PFSK-1 (cell line): Measurements from ENCODE around the gene ZCCHC24.

Experiments
- FOXP2 ChIP-seq: optimal IDR thresholded peaks from 2 replicates; pipeline ENCODE3; 2011; ENCODE audit warnings: borderline replicate concordance, control low read depth, inconsistent platforms; ENCODE audit not compliant: insufficient read depth; ENCODE audit errors: extremely low read length, extremely low read depth
- POLR2AphosphoS5 ChIP-seq: IDR thresholded peaks from 2 replicates; pipeline ENCODE4 v1.6.1; 2012; ENCODE audit warnings: low read depth, mild to moderate bottlenecking, control low read depth, low read length, moderate library complexity
- REST ChIP-seq, 2 experiments: IDR thresholded peaks; 2 replicates each; pipeline versions ENCODE4 v1.6.1 to v1.8.0; 2011 to 2012; ENCODE audit warnings: low read depth in 2 of 2, low read length in 2 of 2, control low read depth in 1 of 2, inconsistent platforms in 1 of 2, mild to moderate bottlenecking in 1 of 2, moderate library complexity in 1 of 2; ENCODE audit not compliant: insufficient read depth in 1 of 2
- SIN3A ChIP-seq: IDR thresholded peaks from 2 replicates; pipeline ENCODE4 v1.6.1; 2012; ENCODE audit warnings: mild to moderate bottlenecking, low read length, moderate library complexity, borderline replicate concordance; ENCODE audit not compliant: insufficient read depth
- TAF1 ChIP-seq: IDR thresholded peaks from 2 replicates; pipeline ENCODE4 v1.6.1; 2012; ENCODE audit warnings: low read length, control low read depth, borderline replicate concordance; ENCODE audit not compliant: insufficient read depth

Gene ZCCHC24

GRCh38 chr10:79375321-79376077, 69.9 kb downstream of the ZCCHC24 start:
- no peak for TF ChIP-seq FOXP2
- TF ChIP-seq POLR2AphosphoS5: no peak
- TF ChIP-seq TAF1: no peak
- TF ChIP-seq SIN3A: no peak
- TF ChIP-seq REST (IDR thresholded peaks at IDR 0.05; ENCODE audit: insufficient read depth in 1 of 2, low read depth in 2 of 2, low read length in 2 of 2): no peak

GRCh38 chr10:79374312-79375191, 70.9 kb downstream of the ZCCHC24 start:
- TF ChIP-seq SIN3A (no peak), REST (IDR thresholded peaks at IDR 0.05; ENCODE audit: insufficient read depth in 1 of 2, low read depth in 2 of 2, low read length in 2 of 2) (no peak), TAF1 (no peak), FOXP2 (no peak), POLR2AphosphoS5 (no peak)

GRCh38 chr10:79372871-79373270, 72.6 kb downstream of the ZCCHC24 start:
- TF ChIP-seq SIN3A (no peak), FOXP2 (no peak), POLR2AphosphoS5 (no peak), TAF1 (no peak), REST (IDR thresholded peaks at IDR 0.05; ENCODE audit: insufficient read depth in 1 of 2, low read depth in 2 of 2, low read length in 2 of 2) (no peak)

GRCh38 chr10:79367426-79368189, 77.8 kb downstream of the ZCCHC24 start:
- no peak for TF ChIP-seq SIN3A
- no peak for TF ChIP-seq TAF1
- no peak for TF ChIP-seq REST (IDR thresholded peaks at IDR 0.05; ENCODE audit: insufficient read depth in 1 of 2, low read depth in 2 of 2, low read length in 2 of 2)
- no peak for TF ChIP-seq FOXP2
- TF ChIP-seq POLR2AphosphoS5: no peak
